HEK293 (cell line): ENCODE results near the gene RAF1.

Source experiments
- CTCF ChIA-PET: fragments of 350-600 bp; formaldehyde crosslinking; extraction: SDS; loops from one replicate; lab custom pipeline; 2021; ENCODE audit warnings: antibody characterized with exemption; lab: Yijun Ruan, JAX
- POLR2A ChIA-PET: fragments of 300-600 bp; formaldehyde crosslinking; extraction: SDS; loops from one replicate; lab custom pipeline; 2020; ENCODE audit warnings: antibody characterized with exemption, inconsistent platforms; lab: Yijun Ruan, JAX
- H3K27ac ChIP-seq: fragments of 200-500 bp; sonication (Bioruptor generic); 2 replicates; pipeline ENCODE4 v1.5.1; 2014; ENCODE audit warnings: low read depth, low read length, control low read depth, inconsistent platforms; ENCODE audit errors: extremely low read depth
- H3K36me3 ChIP-seq, 2 experiments: fragments of 200-500 bp in 1 of 2; sonication (Bioruptor generic) in 1 of 2; 1 replicate in 1 of 2; 2 replicates in 1 of 2; pipeline ENCODE4 v1.5.1; 2014 to 2017; ENCODE audit warnings: inconsistent platforms in 2 of 2, low read length in 2 of 2; ENCODE audit not compliant: control insufficient read depth in 2 of 2, insufficient read depth in 1 of 2
- H3K4me1 ChIP-seq: fragments of 200-500 bp; sonication (Bioruptor generic); 2 replicates; pipeline ENCODE4 v1.5.1; 2014; ENCODE audit warnings: mild to moderate bottlenecking, low read length, inconsistent platforms; ENCODE audit not compliant: control insufficient read depth, insufficient read depth
- H3K4me3 ChIP-seq: 2 replicates; pipeline ENCODE4 v1.5.1; 2011; ENCODE audit warnings: low read depth, mild to moderate bottlenecking, control low read depth, low read length, moderate library complexity
- H3K9me3 ChIP-seq: fragments of 200-500 bp; sonication (Bioruptor generic); 2 replicates; pipeline ENCODE4 v1.5.1; 2014; ENCODE audit warnings: low read depth, low read length, inconsistent platforms; ENCODE audit not compliant: control insufficient read depth, insufficient read depth
- GLIS1 ChIP-seq: fragments of 450-650 bp; formaldehyde crosslinking; IDR thresholded peaks from 2 replicates; pipeline ENCODE4 v1.5.1; 2016; ENCODE audit warnings: missing biosample characterization, missing genetic modification characterization
- OSR2 ChIP-seq: fragments of 450-650 bp; formaldehyde crosslinking; IDR thresholded peaks from 2 replicates; pipeline ENCODE4 v1.5.1; 2016; ENCODE audit warnings: missing biosample characterization, missing genetic modification characterization
- REPIN1 ChIP-seq: fragments of 450-650 bp; formaldehyde crosslinking; IDR thresholded peaks from 2 replicates; pipeline ENCODE4 v1.5.1; 2017; ENCODE audit warnings: missing biosample characterization, missing genetic modification characterization, low read depth
- SCRT2 ChIP-seq: fragments of 450-650 bp; formaldehyde crosslinking; IDR thresholded peaks from 2 replicates; pipeline ENCODE4 v1.5.1; 2016; ENCODE audit warnings: missing biosample characterization, missing genetic modification characterization
- SP7 ChIP-seq: fragments of 450-650 bp; formaldehyde crosslinking; IDR thresholded peaks from 2 replicates; pipeline ENCODE4 v1.5.1; 2016; ENCODE audit warnings: missing biosample characterization, missing genetic modification characterization
- WT1 ChIP-seq: fragments of 450-650 bp; formaldehyde crosslinking; IDR thresholded peaks from 2 replicates; pipeline ENCODE4 v1.5.1; 2016; ENCODE audit warnings: missing biosample characterization, missing genetic modification characterization
- ZBTB17 ChIP-seq: fragments of 450-650 bp; formaldehyde crosslinking; IDR thresholded peaks from 2 replicates; pipeline ENCODE4 v1.5.1; 2016; ENCODE audit warnings: missing biosample characterization, missing genetic modification characterization
- ZBTB20 ChIP-seq: fragments of 450-650 bp; formaldehyde crosslinking; IDR thresholded peaks from 2 replicates; pipeline ENCODE4 v1.5.1; 2016; ENCODE audit warnings: missing biosample characterization, missing genetic modification characterization
- ZFP3 ChIP-seq: fragments of 450-650 bp; formaldehyde crosslinking; IDR thresholded peaks from 2 replicates; pipeline ENCODE4 v1.5.1; 2016; ENCODE audit warnings: low read depth, missing biosample characterization, missing genetic modification characterization
- ZFP37 ChIP-seq: fragments of 450-650 bp; formaldehyde crosslinking; IDR thresholded peaks from 2 replicates; pipeline ENCODE4 v1.5.1; 2016; ENCODE audit warnings: missing biosample characterization, missing genetic modification characterization
- ZFP41 ChIP-seq: fragments of 450-650 bp; formaldehyde crosslinking; IDR thresholded peaks from 2 replicates; pipeline ENCODE4 v1.5.1; 2016; ENCODE audit warnings: missing biosample characterization, missing genetic modification characterization, borderline replicate concordance
- ZNF10 ChIP-seq: fragments of 450-650 bp; formaldehyde crosslinking; IDR thresholded peaks from 2 replicates; pipeline ENCODE4 v1.5.1; 2017; ENCODE audit warnings: missing biosample characterization, missing genetic modification characterization
- ZNF133 ChIP-seq: fragments of 450-650 bp; formaldehyde crosslinking; IDR thresholded peaks from 2 replicates; pipeline ENCODE4 v1.5.1; 2016; ENCODE audit warnings: missing biosample characterization, missing genetic modification characterization
- ZNF211 ChIP-seq: fragments of 450-650 bp; formaldehyde crosslinking; IDR thresholded peaks from 2 replicates; pipeline ENCODE4 v1.5.1; 2016; ENCODE audit warnings: low read depth, missing biosample characterization, missing genetic modification characterization
- ZNF366 ChIP-seq: fragments of 450-650 bp; formaldehyde crosslinking; conservative IDR thresholded peaks from 2 replicates; pipeline ENCODE4 v1.5.1; 2016; ENCODE audit warnings: missing biosample characterization, missing genetic modification characterization
- ZNF544 ChIP-seq: fragments of 450-650 bp; formaldehyde crosslinking; IDR thresholded peaks from 2 replicates; pipeline ENCODE4 v1.5.0; 2017; ENCODE audit warnings: missing biosample characterization, missing genetic modification characterization
- ZNF555 ChIP-seq: fragments of 450-650 bp; formaldehyde crosslinking; conservative IDR thresholded peaks from 2 replicates; pipeline ENCODE4 v1.5.1; 2017; ENCODE audit warnings: missing biosample characterization, mild to moderate bottlenecking, missing genetic modification characterization, inconsistent platforms
- ZNF629 ChIP-seq: fragments of 450-650 bp; formaldehyde crosslinking; IDR thresholded peaks from 2 replicates; pipeline ENCODE4 v1.5.1; 2017; ENCODE audit warnings: missing biosample characterization, missing genetic modification characterization
- ZNF707 ChIP-seq: fragments of 450-650 bp; formaldehyde crosslinking; IDR thresholded peaks from 2 replicates; pipeline ENCODE4 v1.5.1; 2016; ENCODE audit warnings: missing biosample characterization, missing genetic modification characterization
- ZXDB ChIP-seq: fragments of 450-650 bp; formaldehyde crosslinking; IDR thresholded peaks from 2 replicates; pipeline ENCODE4 v1.5.1; 2016; ENCODE audit warnings: missing biosample characterization, missing genetic modification characterization
- TF ChIP-seq, protein P1 (sequence below): fragments of 450-650 bp; formaldehyde crosslinking; IDR thresholded peaks from 2 replicates; pipeline ENCODE4 v1.5.1; 2016; ENCODE audit warnings: missing biosample characterization, missing genetic modification characterization
- TF ChIP-seq, protein P2 (sequence below): fragments of 450-650 bp; formaldehyde crosslinking; IDR thresholded peaks from 2 replicates; pipeline ENCODE4 v1.5.1; 2016; ENCODE audit warnings: missing biosample characterization, missing genetic modification characterization
- TF ChIP-seq, protein P3 (sequence below): fragments of 450-650 bp; formaldehyde crosslinking; IDR thresholded peaks from 2 replicates; pipeline ENCODE4 v1.5.1; 2016; ENCODE audit warnings: missing biosample characterization, missing genetic modification characterization, low read depth

The RAF1 gene

DNA sequence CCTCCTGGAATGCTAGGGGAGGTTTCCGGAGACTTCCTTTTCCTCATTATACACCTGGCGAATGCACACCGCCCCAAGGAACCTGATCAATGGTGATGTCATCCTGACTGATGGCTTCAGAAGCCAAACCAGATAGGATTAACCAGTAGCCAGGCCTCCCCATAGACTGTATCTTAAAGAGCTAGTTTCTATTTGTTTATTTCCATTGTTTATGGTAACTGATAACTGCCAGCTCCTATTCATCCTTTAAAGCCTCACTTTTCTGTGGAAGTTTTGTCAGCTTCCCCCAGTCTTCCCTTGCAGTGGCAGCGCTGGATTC, 118.5 kb downstream of the RAF1 start, which contains the start of gene MKRN2OS:
MKRN2OS (minus strand) TSS at position 27 of the 319 bp plus-strand sequence. CDS start 35 bp downstream, outside the sequence.
- TF ChIP-seq GLIS1 (peak; percentile 51), ZNF133 (no peak), OSR2 (tag by site-specific recombination) (peak; percentile 92), ZXDB (peak; percentile 42; the same call in 1 of the 2 replicates), ZNF10 (0 out of 2 replicates have a peak, but pooled peaks have one; percentile 15), ZNF707 (tag by site-specific recombination) (no peak), WT1 (peak; percentile 85), ZNF366 (tag by site-specific recombination) (peak; percentile 35; the same call in 1 of the 2 replicates), ZFP41 (tag by site-specific recombination) (no peak), SCRT2 (tag by site-specific recombination) (peak; percentile 68; the same call in 1 of the 2 replicates), ZBTB17 (tag by site-specific recombination) (peak; percentile 27; the same call in 1 of the 2 replicates), ZBTB20 (0 out of 2 replicates have a peak, but pooled peaks have one; percentile 25), REPIN1 (tag by site-specific recombination) (no peak), ZNF555 (tag by site-specific recombination) (no peak), ZNF211 (tag by site-specific recombination) (no peak), ZNF629 (peak; percentile 54), ZFP3 (tag by site-specific recombination) (peak; percentile 79), ZFP37 (tag by site-specific recombination) (no peak), SP7 (tag by site-specific recombination) (peak; percentile 32; the same call in 1 of the 2 replicates), ZNF544 (tag by site-specific recombination) (no peak)
- TF ChIP-seq, protein P1, sequence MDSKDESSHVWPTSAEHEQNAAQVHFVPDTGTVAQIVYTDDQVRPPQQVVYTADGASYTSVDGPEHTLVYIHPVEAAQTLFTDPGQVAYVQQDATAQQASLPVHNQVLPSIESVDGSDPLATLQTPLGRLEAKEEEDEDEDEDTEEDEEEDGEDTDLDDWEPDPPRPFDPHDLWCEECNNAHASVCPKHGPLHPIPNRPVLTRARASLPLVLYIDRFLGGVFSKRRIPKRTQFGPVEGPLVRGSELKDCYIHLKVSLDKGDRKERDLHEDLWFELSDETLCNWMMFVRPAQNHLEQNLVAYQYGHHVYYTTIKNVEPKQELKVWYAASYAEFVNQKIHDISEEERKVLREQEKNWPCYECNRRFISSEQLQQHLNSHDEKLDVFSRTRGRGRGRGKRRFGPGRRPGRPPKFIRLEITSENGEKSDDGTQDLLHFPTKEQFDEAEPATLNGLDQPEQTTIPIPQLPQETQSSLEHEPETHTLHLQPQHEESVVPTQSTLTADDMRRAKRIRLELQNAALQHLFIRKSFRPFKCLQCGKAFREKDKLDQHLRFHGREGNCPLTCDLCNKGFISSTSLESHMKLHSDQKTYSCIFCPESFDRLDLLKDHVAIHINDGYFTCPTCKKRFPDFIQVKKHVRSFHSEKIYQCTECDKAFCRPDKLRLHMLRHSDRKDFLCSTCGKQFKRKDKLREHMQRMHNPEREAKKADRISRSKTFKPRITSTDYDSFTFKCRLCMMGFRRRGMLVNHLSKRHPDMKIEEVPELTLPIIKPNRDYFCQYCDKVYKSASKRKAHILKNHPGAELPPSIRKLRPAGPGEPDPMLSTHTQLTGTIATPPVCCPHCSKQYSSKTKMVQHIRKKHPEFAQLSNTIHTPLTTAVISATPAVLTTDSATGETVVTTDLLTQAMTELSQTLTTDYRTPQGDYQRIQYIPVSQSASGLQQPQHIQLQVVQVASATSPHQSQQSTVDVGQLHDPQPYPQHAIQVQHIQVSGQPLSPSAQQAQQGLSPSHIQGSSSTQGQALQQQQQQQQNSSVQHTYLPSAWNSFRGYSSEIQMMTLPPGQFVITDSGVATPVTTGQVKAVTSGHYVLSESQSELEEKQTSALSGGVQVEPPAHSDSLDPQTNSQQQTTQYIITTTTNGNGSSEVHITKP (tag by site-specific recombination): peak; percentile 80
- TF ChIP-seq, protein P2, sequence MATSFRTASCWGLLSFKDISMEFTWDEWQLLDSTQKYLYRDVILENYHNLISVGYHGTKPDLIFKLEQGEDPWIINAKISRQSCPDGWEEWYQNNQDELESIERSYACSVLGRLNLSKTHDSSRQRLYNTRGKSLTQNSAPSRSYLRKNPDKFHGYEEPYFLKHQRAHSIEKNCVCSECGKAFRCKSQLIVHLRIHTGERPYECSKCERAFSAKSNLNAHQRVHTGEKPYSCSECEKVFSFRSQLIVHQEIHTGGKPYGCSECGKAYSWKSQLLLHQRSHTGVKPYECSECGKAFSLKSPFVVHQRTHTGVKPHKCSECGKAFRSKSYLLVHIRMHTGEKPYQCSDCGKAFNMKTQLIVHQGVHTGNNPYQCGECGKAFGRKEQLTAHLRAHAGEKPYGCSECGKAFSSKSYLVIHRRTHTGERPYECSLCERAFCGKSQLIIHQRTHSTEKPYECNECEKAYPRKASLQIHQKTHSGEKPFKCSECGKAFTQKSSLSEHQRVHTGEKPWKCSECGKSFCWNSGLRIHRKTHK (tag by site-specific recombination): no peak
- TF ChIP-seq, protein P3, sequence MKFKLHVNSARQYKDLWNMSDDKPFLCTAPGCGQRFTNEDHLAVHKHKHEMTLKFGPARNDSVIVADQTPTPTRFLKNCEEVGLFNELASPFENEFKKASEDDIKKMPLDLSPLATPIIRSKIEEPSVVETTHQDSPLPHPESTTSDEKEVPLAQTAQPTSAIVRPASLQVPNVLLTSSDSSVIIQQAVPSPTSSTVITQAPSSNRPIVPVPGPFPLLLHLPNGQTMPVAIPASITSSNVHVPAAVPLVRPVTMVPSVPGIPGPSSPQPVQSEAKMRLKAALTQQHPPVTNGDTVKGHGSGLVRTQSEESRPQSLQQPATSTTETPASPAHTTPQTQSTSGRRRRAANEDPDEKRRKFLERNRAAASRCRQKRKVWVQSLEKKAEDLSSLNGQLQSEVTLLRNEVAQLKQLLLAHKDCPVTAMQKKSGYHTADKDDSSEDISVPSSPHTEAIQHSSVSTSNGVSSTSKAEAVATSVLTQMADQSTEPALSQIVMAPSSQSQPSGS (tag by site-specific recombination): peak; percentile 90
- TF ChIP-seq, all 188 proteins: peak for 14
- peak within 1 kb of the TSS; percentile 31 for H3K4me3 ChIP-seq
- H3K27ac ChIP-seq: peak within 1 kb of the TSS; percentile 29
- ChIA-PET POLR2A (interaction anchor here (1.1 to 1.6 kb wide), 3 partner anchors 9 to 61 kb away, joined by 3 to 12 read pairs (median 5); partner anchors contain the start of genes MKRN2 and TSEN2), CTCF (interaction anchor here (0.6 to 0.9 kb wide), 2 partner anchors 62 to 361 kb away, joined by 3 read pairs; no protein-coding TSS in a partner anchor)
- peaks cover 10% of the 10 kb centered on the region; the same call in 1 of the 2 replicates for H3K4me1 ChIP-seq
- H3K36me3 ChIP-seq: peaks cover 0 to 9% of the 10 kb centered on the region in 2 experiments; a peak in 2 of 3 replicates
- H3K9me3 ChIP-seq: no peaks in the 10 kb centered on the region
